Retina (tissue), 1 donor: Measurements from ENCODE around the gene CYP2C18.
"Not testable (repeated sequence)": the region's sequence is repeated elsewhere in the genome, so short reads cannot be mapped to it uniquely, and the experiment has no call there.

Experiments used
- DNase-seq: peaks from one replicate; pipeline ENCODE4 v3.0.0-alpha.2; 2016

CYP2C18 gene

DNA sequence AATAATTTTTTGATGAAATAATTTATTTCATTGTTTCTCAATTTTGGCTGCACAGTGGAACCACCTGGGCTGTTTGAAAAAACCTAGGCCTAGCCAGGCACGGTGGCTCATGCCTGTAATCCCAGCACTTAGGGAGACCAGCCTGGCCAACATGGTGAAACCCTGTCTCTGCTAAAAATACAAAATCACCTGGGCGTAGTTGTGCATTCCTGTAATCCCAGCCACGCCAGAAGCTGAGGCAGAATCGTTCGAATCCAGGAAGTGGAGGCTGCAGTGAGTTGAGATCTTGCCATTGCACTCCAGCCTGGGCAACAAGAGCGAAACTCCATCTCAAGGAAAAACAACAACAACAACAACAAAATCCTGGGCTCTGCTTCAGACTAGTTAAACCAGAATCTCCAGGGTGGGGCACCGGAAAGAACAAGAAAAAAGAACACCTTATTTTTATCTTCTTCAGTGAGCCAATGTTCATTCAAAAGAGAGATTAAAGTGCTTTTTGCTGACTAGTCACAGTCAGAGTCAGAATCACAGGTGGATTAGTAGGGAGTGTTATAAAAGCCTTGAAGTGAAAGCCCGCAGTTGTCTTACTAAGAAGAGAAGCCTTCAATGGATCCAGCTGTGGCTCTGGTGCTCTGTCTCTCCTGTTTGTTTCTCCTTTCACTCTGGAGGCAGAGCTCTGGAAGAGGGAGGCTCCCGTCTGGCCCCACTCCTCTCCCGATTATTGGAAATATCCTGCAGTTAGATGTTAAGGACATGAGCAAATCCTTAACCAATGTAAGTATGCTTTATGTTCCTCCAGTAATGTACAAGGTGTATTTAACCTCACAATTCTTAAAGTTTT, at the start of gene CYP2C18:
CYP2C18 (plus strand) TSS at position 516 of the 841 bp plus-strand sequence; CDS start at position 607, 91 bp downstream.
- DNase-seq = no peak

DNA sequence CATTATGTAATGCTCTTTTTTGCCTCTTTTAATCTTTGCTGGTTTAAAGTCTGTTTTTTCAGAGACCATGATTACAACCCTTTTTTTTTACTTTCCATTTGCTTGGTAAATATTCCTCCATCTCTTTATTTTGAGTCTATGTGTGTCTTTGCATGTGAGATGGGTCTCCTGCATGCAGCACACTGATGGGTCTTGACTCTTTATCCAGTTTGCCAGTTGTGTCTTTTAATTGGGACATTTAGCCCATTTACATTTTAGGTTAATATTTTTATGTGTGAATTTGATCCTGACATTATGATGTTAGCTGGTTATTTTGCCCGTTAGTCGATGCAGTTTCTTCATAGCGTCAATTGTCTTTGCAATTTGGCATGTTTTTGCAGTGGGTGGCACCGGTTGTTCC, 45.4 kb upstream of the CYP2C18 start:
- DNase-seq = not testable (repeated sequence)

- DNase-seq = no peak
Measured at GRCh38 chr10:94639902-94640301, 43.6 kb upstream of the CYP2C18 start.

- no peak for DNase-seq
Measured at GRCh38 chr10:94640562-94640961, 43.0 kb upstream of the CYP2C18 start.

DNA sequence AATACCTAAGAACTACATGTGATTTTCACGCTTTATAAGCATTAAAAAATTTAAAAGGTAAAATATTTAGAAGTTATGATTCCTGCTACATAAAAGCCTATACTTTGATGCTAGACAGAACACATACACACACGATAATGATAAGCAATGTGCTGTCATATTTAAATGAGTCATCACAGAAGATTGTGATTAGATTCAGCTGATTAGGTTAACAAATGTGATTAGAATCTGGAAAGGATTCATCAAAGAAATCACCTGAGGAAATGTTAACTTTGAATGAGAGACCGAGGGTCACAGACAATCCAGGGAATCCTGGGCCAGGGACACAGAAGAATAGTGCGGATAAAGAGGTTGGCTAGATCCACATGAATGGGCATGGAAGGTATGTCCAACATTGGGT, 42.0 kb upstream of the CYP2C18 start:
- no peak for DNase-seq

DNA sequence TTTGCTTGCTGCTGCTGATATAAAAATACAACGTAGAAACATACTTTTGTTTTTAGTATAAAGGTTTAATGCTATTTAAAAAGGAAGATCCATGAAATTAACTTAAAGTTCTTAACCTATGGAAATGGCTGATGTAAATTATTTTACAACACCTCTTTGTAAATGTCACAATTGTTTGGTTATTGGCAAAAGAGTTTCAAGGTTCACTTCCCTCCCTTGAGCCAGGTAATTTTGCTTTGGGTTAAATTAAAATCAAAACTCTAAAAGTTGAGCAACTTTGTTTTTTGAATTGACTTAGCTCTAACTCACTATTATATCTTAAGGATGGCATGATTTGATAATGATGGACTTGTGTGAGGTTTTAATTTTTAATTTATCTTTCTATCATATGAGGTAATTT, 39.2 kb upstream of the CYP2C18 start:
- DNase-seq = no peak

DNA sequence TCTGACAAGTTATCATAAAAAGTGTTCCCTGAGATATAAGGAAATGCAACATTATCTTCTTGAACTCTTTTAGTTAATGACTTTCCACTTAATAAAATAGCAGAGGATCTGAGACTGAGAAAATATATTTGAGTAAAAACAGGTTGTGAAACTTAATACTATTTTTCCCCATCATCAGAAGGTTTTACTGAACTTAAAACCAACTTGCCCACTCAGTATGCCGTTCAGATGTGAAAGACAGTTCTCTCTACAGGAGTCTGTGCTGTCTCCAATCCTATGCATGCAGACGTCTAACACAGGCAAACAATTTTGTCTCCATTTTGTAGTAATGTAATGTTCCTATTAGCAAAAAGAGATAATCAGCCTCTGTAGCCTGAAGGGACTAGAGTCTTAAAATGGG, 38.2 kb upstream of the CYP2C18 start:
- DNase-seq = no peak

DNA sequence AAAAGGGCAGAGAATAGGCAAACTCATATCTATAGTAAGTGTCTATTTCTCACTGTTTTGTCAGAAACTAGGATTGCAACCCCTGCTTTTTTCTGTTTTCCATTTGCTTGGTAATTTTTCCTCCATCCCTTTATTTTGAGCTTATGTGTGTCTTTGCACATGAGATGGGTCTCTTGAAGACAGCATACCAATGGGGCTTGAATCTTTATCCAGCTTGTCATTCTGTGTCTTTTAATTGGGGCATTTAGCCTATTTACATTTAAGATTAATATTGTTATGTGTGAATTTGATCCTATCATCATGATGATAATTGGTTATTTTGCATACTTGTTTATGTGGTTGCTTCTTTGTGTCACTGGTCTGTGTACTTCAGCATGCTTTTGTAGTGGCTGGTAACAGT, 28.3 kb upstream of the CYP2C18 start:
- DNase-seq = not testable (repeated sequence)

GRCh38 chr10:94663061-94663460, 20.5 kb upstream of the CYP2C18 start:
- DNase-seq = not testable (repeated sequence)

DNA sequence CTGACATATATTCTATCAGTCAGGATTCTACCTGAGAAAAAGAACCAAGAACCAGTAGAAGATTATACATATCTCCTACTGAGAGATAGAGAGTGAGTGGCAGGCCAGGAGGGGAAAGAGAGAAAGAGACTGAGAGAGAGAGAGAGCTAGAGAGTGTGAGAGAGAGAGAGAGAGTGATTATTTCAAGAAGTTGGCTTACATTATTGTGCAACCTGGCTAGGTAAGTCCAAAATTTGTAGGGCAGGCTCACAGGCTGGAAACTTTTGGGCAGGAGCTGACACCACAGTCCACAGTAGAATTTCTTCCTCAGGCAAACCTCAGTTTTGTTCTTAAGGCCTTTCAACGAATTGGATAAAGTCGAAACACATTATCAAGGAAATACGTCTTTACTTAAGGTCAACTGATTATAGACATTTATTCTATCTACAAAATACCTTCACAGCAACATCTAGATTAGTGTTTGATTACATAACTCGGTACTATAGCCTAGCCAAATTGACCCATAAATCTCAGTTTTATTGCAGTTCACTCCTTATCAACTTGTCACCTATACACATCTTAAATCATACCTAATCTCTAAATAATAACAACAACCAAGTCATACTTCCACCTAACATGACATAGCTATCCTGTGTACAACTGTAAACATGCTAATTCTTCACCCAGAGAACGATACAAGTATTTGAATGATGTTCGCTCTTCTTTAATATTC, 17.0 kb upstream of the CYP2C18 start:
- no peak for DNase-seq

GRCh38 chr10:94673614-94674321, 9.8 kb upstream of the CYP2C18 start:
- no peak for DNase-seq

DNA sequence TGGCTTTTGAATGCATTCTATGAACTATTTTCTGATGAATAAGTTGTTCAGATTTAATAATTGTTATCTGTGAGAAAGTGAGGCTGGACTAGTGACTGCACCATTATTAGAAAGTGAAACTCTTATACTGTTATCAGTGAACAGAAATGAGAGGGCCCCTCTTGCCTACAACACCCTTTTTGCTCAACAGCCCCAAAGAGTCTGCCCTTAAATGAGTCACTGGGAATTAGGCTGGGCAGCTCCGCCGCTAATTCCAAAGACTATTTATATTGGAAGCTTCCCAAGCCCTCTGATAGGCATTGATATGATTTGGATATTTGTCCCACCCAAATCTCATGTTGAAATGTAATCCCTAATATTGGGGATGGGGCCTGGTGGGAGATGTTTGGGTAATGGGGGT, 7.0 kb upstream of the CYP2C18 start:
- DNase-seq = no peak

DNA sequence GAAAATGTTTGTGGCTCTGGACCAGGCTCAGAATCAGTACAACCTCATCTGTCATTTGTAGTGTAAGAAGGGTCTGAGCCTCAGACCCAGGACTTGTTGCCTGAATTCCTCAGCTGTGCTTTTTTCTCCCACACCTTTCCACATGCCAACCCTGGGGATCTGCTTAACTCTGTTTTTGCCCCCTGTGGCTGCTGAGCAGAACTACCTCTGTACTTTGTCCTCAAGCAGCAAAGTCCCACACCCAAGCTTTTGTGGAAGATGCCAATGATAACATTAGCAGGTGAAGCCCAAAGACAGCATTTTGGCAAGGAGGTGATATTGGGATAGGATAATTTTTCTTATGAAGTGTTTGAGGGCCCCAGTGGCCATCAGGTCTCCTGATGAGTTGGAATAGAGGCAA, 5.8 kb upstream of the CYP2C18 start:
- DNase-seq = no peak

- no peak for DNase-seq
Measured at GRCh38 chr10:94678475-94678874, 5.1 kb upstream of the CYP2C18 start.

DNA sequence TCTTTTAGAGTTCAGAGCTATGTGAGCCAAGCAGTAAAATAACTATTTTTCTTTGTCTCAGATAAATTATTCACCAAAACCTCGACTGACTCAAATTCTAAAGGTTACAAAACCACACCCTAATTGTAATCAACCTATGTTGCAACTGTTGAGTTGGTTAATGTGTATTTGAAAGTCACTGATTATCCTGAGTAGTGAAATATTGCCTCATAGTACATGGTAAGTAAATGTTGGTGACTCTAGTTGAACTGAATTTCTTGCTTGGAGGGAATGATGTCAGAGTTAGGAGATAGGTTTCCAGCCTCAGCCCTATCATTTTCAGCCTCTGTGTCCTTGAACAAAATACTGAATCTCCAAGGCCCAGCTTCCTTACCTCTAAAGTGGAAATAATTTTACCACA, 3.0 kb upstream of the CYP2C18 start:
- DNase-seq = no peak

DNA sequence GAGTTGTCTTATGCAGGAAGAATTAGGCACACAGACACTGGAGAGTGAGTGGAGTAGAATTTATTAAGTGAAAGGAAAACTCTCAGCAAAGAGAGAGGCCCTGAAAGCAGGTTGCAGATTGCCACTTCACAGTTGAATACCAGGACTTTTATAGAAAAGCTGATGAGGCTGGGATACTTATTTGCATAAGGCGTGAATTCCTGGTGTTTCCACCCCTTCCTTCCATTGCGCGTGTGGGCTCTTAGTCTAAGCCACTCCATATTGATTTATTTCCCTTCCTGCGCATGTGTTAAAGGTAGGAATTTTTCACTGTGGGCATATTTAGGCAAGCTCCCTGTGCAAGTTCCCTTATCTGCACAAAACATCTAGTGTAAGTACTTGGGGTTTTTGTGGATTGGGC, 893 bp upstream of the CYP2C18 start:
- peak; percentile 9 for DNase-seq

- DNase-seq = no peak
Measured at GRCh38 chr10:94687625-94688248, 4.2 kb downstream of the CYP2C18 start.

GRCh38 chr10:94706089-94706488, 22.6 kb downstream of the CYP2C18 start:
- no peak for DNase-seq

DNA sequence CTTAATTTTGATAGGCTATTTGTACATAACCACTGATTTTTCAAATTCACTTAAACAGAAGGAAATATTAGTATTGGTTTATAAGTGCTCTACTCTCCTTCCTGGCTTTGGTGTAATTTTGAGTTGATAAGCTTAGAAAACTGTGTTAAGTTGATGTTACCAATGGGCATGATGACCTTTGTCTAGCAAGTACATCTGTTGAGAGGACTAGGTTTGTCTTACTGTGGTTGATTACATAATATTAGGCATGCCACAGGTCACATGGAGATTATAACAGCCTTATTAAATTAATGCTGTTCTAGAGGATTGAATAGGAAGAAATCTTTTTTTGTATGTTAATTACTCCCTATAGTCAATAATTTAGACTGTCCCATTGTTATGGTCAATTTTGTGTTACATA, 27.0 kb downstream of the CYP2C18 start:
- no peak for DNase-seq

GRCh38 chr10:94725871-94726270, 42.3 kb downstream of the CYP2C18 start:
- DNase-seq = no peak

- no peak for DNase-seq
Measured at GRCh38 chr10:94735197-94735596, 51.7 kb downstream of the CYP2C18 start.

DNA sequence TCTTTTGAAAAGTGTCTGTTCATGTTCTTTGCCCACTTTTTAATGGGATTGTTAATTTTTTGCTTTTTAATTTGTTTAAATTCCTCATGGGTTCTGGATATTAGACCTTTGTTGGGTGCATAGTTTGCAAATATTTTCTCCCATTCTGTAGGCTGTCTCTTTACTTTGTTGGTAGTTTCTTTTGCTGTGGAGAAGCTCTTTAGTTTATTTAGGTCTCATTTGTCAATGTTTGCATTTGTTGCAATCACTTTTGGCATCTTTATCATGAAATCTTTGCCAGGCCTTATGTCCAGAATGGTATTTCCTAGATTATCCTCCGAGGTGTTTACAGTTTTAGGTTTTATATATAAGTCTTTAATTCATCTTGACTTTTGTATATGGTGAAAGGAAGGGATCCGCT, 55.1 kb downstream of the CYP2C18 start:
- no peak for DNase-seq

DNA sequence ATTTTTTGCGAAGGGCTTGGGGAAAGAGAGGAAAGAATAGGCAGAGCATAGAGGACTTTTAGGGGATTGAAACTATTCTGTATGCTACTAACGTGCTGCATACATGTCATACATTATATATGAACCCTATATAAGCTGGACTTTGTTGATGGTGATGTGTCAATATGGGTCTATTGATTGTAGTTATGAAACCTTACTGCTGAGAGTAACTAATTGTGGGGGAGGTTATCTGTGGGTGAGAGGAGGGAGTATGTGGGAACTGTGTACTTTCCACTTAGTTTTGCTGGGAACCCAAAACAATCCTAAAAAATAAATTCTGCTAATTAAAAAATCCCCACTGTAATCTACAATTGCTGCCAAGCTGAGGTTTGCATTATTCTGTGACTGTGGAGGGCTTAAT, 63.6 kb downstream of the CYP2C18 start:
- DNase-seq = no peak
